Activated CD4-positive, alpha-beta T cell treated with anti-CD3 and anti-CD28 coated beads, Interleukin-2, amount 50 U/mL, for 16 hours (primary cell): ENCODE data around the gene PPDPF.
"Not testable (repeated sequence)": the region's sequence is repeated elsewhere in the genome, so short reads cannot be mapped to it uniquely, and the experiment has no call there.

Experiments used
- DNase-seq: peaks from one replicate; pipeline ENCODE4 v3.0.0-alpha.2; 2020

The PPDPF gene

GRCh38 chr20:63520504-63520933, at the start of gene PPDPF:
PPDPF (plus strand) TSS chr20:63520765; CDS start chr20:63521309, 544 bp downstream.
- DNase-seq: peak; percentile 83

- DNase-seq: no peak
Measured at GRCh38 chr20:63471002-63471716, 49.4 kb upstream of the PPDPF start.

GRCh38 chr20:63471717-63471980, 48.9 kb upstream of the PPDPF start:
- DNase-seq: no peak

GRCh38 chr20:63471981-63472831, 48.4 kb upstream of the PPDPF start, which contains the start of gene KCNQ2:
KCNQ2 (minus strand) TSS chr20:63472655; CDS start chr20:63472463, 192 bp downstream.
- DNase-seq: no peak

- DNase-seq: no peak
Measured at GRCh38 chr20:63472862-63473390, 47.6 kb upstream of the PPDPF start.

GRCh38 chr20:63473555-63474449, 46.8 kb upstream of the PPDPF start:
- no peak for DNase-seq

GRCh38 chr20:63475209-63475608, 45.4 kb upstream of the PPDPF start:
- no peak for DNase-seq

GRCh38 chr20:63477061-63477616, 43.4 kb upstream of the PPDPF start:
- DNase-seq: no peak

- DNase-seq: no peak
Measured at GRCh38 chr20:63477944-63478343, 42.6 kb upstream of the PPDPF start.

GRCh38 chr20:63478346-63479302, 41.9 kb upstream of the PPDPF start:
- no peak for DNase-seq

- DNase-seq: not testable (repeated sequence)
Measured at GRCh38 chr20:63479695-63480419, 40.7 kb upstream of the PPDPF start.

- DNase-seq: no peak
Measured at GRCh38 chr20:63481503-63481902, 39.1 kb upstream of the PPDPF start.

GRCh38 chr20:63482021-63482587, 38.5 kb upstream of the PPDPF start:
- no peak for DNase-seq

GRCh38 chr20:63483834-63484233, 36.7 kb upstream of the PPDPF start:
- DNase-seq: no peak

GRCh38 chr20:63484236-63484635, 36.3 kb upstream of the PPDPF start:
- DNase-seq: no peak

GRCh38 chr20:63484651-63485403, 35.7 kb upstream of the PPDPF start:
- no peak for DNase-seq

GRCh38 chr20:63486300-63486855, 34.2 kb upstream of the PPDPF start:
- no peak for DNase-seq

- no peak for DNase-seq
Measured at GRCh38 chr20:63487116-63487764, 33.3 kb upstream of the PPDPF start.
